NCI-H2107 (cell line): ENCODE data around the gene PHF3.

Experiments used
- DNase-seq: peaks from one replicate; lab custom pipeline; 2025; lab: John Stamatoyannopoulos, UW

Gene PHF3

GRCh38 chr6:63644668-63645326 lies 9.2 kb downstream of the PHF3 start:
- DNase-seq = no peak

GRCh38 chr6:63649269-63649668 lies 13.7 kb downstream of the PHF3 start:
- DNase-seq = no peak

GRCh38 chr6:63649847-63650265 lies 14.3 kb downstream of the PHF3 start:
- DNase-seq = no peak

- no peak for DNase-seq
These were observed 17.4 kb downstream of the PHF3 start for GRCh38 chr6:63652980-63653379.

- DNase-seq = no peak
These were observed 25.2 kb downstream of the PHF3 start for GRCh38 chr6:63660757-63661156.

GRCh38 chr6:63661769-63662168 lies 26.2 kb downstream of the PHF3 start:
- DNase-seq = no peak

- no peak for DNase-seq
These were observed 27.7 kb downstream of the PHF3 start for GRCh38 chr6:63663147-63663955.

GRCh38 chr6:63663956-63664281 lies 28.3 kb downstream of the PHF3 start:
- no peak for DNase-seq

- no peak for DNase-seq
These were observed 35.6 kb downstream of the PHF3 start for GRCh38 chr6:63671098-63671754.

- no peak for DNase-seq
These were observed 37.1 kb downstream of the PHF3 start for GRCh38 chr6:63672582-63673129.

GRCh38 chr6:63673692-63674091 lies 38.1 kb downstream of the PHF3 start:
- no peak for DNase-seq

- no peak for DNase-seq
These were observed 39.0 kb downstream of the PHF3 start for GRCh38 chr6:63674635-63675034.

- DNase-seq = no peak
These were observed 39.5 kb downstream of the PHF3 start for GRCh38 chr6:63675138-63675537.

- no peak for DNase-seq
These were observed 41.0 kb downstream of the PHF3 start for GRCh38 chr6:63676412-63677114.

GRCh38 chr6:63677282-63677681 lies 41.7 kb downstream of the PHF3 start:
- DNase-seq = no peak

- DNase-seq = no peak
These were observed 47.5 kb downstream of the PHF3 start for GRCh38 chr6:63683071-63683603.

GRCh38 chr6:63685446-63686379 lies 50.1 kb downstream of the PHF3 start:
- no peak for DNase-seq

GRCh38 chr6:63689421-63689820 lies 53.8 kb downstream of the PHF3 start:
- DNase-seq = no peak

GRCh38 chr6:63690221-63690620 lies 54.6 kb downstream of the PHF3 start:
- DNase-seq = no peak

GRCh38 chr6:63705707-63706106 lies 70.1 kb downstream of the PHF3 start:
- no peak for DNase-seq

- DNase-seq = no peak
These were observed 71.0 kb downstream of the PHF3 start for GRCh38 chr6:63706630-63707029.
